Colon (tissue), 2 donors: ENCODE measurements around the gene MS4A4E.
"Not testable (repeated sequence)": the region's sequence is repeated elsewhere in the genome, so short reads cannot be mapped to it uniquely, and the experiment has no call there.

Experiments used
- FAIRE-seq: peaks from 2 replicates; lab custom pipeline; 2012; peaks lifted over from hg19 to GRCh38; lab: Jason Lieb, UNC
- donor health status: control.
- donor health status: control.

Gene MS4A4E

GRCh38 chr11:60170566-60170965 is 72.4 kb downstream of the MS4A4E start:
- FAIRE-seq = no peak

GRCh38 chr11:60169264-60169915 is 73.5 kb downstream of the MS4A4E start:
- FAIRE-seq = no peak

- FAIRE-seq = no peak
These were observed 74.6 kb downstream of the MS4A4E start for GRCh38 chr11:60168306-60168705.

GRCh38 chr11:60165951-60166350 is 77.0 kb downstream of the MS4A4E start:
- FAIRE-seq = no peak

- no peak for FAIRE-seq
These were observed 77.4 kb downstream of the MS4A4E start for GRCh38 chr11:60165538-60165937.

- no peak for FAIRE-seq
These were observed 78.3 kb downstream of the MS4A4E start for GRCh38 chr11:60164550-60165075.

GRCh38 chr11:60161766-60162165 is 81.2 kb downstream of the MS4A4E start:
- FAIRE-seq = no peak

GRCh38 chr11:60161107-60161506 is 81.8 kb downstream of the MS4A4E start:
- no peak for FAIRE-seq

GRCh38 chr11:60159868-60160267 is 83.1 kb downstream of the MS4A4E start:
- FAIRE-seq = no peak

- no peak for FAIRE-seq
These were observed 83.7 kb downstream of the MS4A4E start for GRCh38 chr11:60159284-60159683.

GRCh38 chr11:60158636-60159035 is 84.3 kb downstream of the MS4A4E start:
- FAIRE-seq = no peak

- FAIRE-seq = no peak
These were observed 87.0 kb downstream of the MS4A4E start for GRCh38 chr11:60155931-60156330.

GRCh38 chr11:60152727-60153126 is 90.2 kb downstream of the MS4A4E start:
- not testable (repeated sequence) for FAIRE-seq

- peak; percentile 28 for FAIRE-seq
These were observed 92.7 kb downstream of the MS4A4E start for GRCh38 chr11:60150279-60150678.
